Smooth muscle cell (in vitro differentiated cells): ENCODE results near the gene SHB. TPM values are rescaled to one million over a fixed set of nuclear protein-coding genes. Genes with fewer than 3 reads are reported as not detected.

ENCODE experiments used
- DNase-seq: peaks from one replicate; lab custom pipeline; 2025; ENCODE audit not compliant: unreplicated experiment; lab: John Stamatoyannopoulos, UW
- H2AFZ ChIP-seq: fragments of 200-600 bp; sonication (generic); 2 replicates; pipeline ENCODE4 v1.6.0; 2016; ENCODE audit warnings: antibody characterized with exemption, low read depth, mild to moderate bottlenecking
- H3F3A ChIP-seq: fragments of 200-600 bp; sonication (generic); 2 replicates; pipeline ENCODE4 v1.6.0; 2017; ENCODE audit warnings: antibody characterized with exemption, low read depth
- H3K27ac ChIP-seq: fragments of 200-600 bp; sonication (generic); 2 replicates; pipeline ENCODE4 v1.5.1; 2016; ENCODE audit warnings: low read depth, mild to moderate bottlenecking
- H3K27me3 ChIP-seq: fragments of 200-600 bp; sonication (generic); 2 replicates; pipeline ENCODE4 v1.6.1; 2016; ENCODE audit warnings: low read depth, mild to moderate bottlenecking
- H3K36me3 ChIP-seq: fragments of 200-600 bp; sonication (generic); 2 replicates; pipeline ENCODE4 v1.5.1; 2016; ENCODE audit warnings: low read depth
- H3K4me1 ChIP-seq: fragments of 200-600 bp; sonication (generic); 2 replicates; pipeline ENCODE4 v1.5.1; 2016; ENCODE audit warnings: low read depth
- H3K4me2 ChIP-seq: fragments of 200-600 bp; sonication (generic); 2 replicates; pipeline ENCODE4 v1.6.0; 2016; ENCODE audit warnings: mild to moderate bottlenecking
- H3K4me3 ChIP-seq: fragments of 200-600 bp; sonication (generic); 2 replicates; pipeline ENCODE4 v1.5.1; 2016; ENCODE audit warnings: mild to moderate bottlenecking
- H3K79me2 ChIP-seq: fragments of 200-600 bp; sonication (generic); 2 replicates; pipeline ENCODE4 v1.6.0; 2016; ENCODE audit warnings: low read depth, mild to moderate bottlenecking
- H3K9ac ChIP-seq: fragments of 200-600 bp; sonication (generic); 2 replicates; pipeline ENCODE4 v1.6.0; 2016; ENCODE audit warnings: low read depth
- H3K9me3 ChIP-seq: fragments of 200-600 bp; sonication (generic); replicated peaks from 2 replicates; pipeline ENCODE4 v1.5.1; 2016; ENCODE audit warnings: low read depth
- H4K20me1 ChIP-seq: fragments of 200-600 bp; sonication (generic); 2 replicates; pipeline ENCODE4 v1.6.0; 2016; ENCODE audit warnings: low read depth
- WGBS: methylation state at CpG from one replicate; pipeline ENCODE4 v1.1.7; 2016; ENCODE audit warnings: low lambda C conversion rate; 5-methylcytosine and 5-hydroxymethylcytosine counted together
- polyA plus RNA-seq: library from polyadenylated mRNA; unstranded; fragments of >200 nt; fragmentation: Nextera tagmentation; extraction: Ambion mirVana; gene quantifications from 2 replicates; pipeline ENCODE4 v1.2.1, GENCODE V29; 2016
- total RNA-seq: library from RNA; depleted of rRNA; stranded (reverse); fragments of >200 nt; gene quantifications from 2 replicates; pipeline ENCODE4 v1.2.3, GENCODE V29; 2014
- TF ChIP-seq, protein P1 (sequence below): fragments of 200-600 bp; sonication (generic); IDR thresholded peaks from 2 replicates; pipeline ENCODE4 v1.5.1; 2017; ENCODE audit warnings: borderline replicate concordance, mild to moderate bottlenecking, antibody characterized with exemption; ENCODE audit not compliant: insufficient read depth, poor library complexity, severe bottlenecking

Gene SHB
- total and polyA plus RNA-seq, 2 experiments from 2014 or later, result 16.4 to 32.4 TPM

DNA sequence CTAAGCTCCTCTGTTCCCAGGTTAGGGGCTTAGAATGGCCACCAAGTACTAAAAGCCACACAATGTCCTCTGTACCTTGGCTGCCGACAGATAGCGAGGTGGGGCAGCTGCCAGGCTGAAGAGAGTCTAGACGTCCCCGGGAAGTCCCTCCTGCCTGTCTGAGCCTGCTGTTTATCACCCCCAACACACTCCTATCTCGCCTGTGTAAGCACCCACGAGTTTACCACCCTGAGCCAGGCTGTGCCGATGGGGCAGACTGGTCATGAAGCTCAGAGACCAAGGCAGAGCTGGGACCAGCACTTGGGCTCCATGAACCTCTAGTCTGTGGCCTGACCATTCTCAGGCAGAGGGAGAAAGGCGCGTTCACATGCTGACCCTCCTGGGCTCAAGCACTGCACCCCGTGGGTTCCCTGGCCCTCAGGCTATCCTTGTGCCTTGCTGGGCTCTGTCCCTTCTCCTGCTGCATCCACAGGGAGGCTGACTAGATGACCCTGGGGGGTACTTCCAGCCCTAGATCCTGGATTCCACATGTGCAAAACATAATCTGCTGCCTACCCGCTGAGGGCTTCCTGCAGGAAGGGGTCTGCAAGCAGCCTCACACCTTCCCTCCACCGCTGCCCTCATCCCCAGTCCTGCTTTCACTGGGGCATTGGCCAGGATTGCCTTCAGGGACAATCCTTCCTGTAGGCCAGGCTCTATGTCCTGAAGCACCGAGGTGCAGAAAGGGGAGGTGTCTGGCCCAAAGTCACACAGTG lies 146.5 kb downstream of the SHB start:
- H3K36me3 ChIP-seq, result no peaks in the 10 kb centered on the region
- WGBS, result 44% methylated on average over 13 of the region's 13 CpGs
- H2AFZ ChIP-seq, result no peak overlapping the region

DNA sequence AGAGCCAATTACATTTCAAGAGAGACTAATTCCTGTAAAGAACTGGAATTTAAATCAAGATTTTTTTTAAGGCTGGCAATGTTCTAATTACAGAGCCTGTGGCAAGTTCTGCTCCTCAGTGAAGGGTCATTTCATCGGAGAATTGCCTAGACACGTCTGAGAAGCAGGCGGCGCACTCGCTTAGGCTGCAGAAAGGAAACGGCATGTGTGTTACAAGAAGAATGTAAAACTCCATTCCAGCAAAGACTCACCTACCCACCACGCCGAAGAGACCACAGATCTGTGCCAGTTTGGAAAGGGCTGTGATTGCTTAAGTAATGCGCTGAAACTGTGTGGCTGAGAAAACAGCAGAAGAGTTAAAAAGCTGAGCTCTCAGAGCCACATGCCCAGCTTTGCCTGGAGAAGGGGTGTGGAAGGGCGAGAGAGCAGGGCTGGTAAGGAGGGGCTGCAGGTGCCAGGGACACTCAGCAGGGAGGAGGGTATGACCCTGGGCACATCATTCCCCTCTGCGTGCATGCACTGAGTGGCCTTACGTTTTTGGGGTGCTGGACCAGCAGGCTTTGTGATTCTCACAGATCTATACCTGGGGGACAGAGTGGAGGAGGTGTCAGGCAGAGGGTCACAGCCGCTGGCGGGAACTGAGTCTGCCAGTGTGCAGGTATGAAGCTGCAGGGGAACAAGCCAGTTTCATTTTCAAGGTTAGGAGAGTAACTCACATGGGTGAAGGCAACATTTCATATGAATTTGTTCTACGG lies 147.3 kb downstream of the SHB start:
- Histone ChIP-seq H3K9me3 (no peaks in the 10 kb centered on the region), H3K4me2 (peak overlapping the region; percentile 15), H3K4me1 (peaks cover 43% of the 10 kb centered on the region), H3K4me3 (no peak overlapping the region), H3K36me3 (peaks cover 3% of the 10 kb centered on the region), H3F3A (no peaks in the 10 kb centered on the region), H4K20me1 (peaks cover 9% of the 10 kb centered on the region), H2AFZ (no peak overlapping the region), H3K9ac (peak overlapping the region; percentile 13), H3K79me2 (peaks cover 9% of the 10 kb centered on the region), H3K27ac (peak overlapping the region; percentile 57), H3K27me3 (no peaks in the 10 kb centered on the region)
- DNase-seq, result no peak
- TF ChIP-seq, protein P1, sequence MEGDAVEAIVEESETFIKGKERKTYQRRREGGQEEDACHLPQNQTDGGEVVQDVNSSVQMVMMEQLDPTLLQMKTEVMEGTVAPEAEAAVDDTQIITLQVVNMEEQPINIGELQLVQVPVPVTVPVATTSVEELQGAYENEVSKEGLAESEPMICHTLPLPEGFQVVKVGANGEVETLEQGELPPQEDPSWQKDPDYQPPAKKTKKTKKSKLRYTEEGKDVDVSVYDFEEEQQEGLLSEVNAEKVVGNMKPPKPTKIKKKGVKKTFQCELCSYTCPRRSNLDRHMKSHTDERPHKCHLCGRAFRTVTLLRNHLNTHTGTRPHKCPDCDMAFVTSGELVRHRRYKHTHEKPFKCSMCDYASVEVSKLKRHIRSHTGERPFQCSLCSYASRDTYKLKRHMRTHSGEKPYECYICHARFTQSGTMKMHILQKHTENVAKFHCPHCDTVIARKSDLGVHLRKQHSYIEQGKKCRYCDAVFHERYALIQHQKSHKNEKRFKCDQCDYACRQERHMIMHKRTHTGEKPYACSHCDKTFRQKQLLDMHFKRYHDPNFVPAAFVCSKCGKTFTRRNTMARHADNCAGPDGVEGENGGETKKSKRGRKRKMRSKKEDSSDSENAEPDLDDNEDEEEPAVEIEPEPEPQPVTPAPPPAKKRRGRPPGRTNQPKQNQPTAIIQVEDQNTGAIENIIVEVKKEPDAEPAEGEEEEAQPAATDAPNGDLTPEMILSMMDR, result peak; percentile 7
- 77% methylated on average over 15 of the region's 15 CpGs for WGBS

More for the DNA sequence above, 146.5 kb downstream of the SHB start:
- Histone ChIP-seq H4K20me1 (peaks cover 12% of the 10 kb centered on the region), H3K4me3 (no peak overlapping the region), H3K79me2 (peaks cover 17% of the 10 kb centered on the region), H3K27ac (peak overlapping the region; percentile 57), H3K4me1 (peaks cover 43% of the 10 kb centered on the region), H3K4me2 (peak overlapping the region; percentile 43), H3K9ac (peak overlapping the region; percentile 6), H3K9me3 (no peaks in the 10 kb centered on the region), H3F3A (no peaks in the 10 kb centered on the region), H3K27me3 (no peaks in the 10 kb centered on the region)
- no peak for DNase-seq
- TF ChIP-seq, protein P1, result no peak

DNA sequence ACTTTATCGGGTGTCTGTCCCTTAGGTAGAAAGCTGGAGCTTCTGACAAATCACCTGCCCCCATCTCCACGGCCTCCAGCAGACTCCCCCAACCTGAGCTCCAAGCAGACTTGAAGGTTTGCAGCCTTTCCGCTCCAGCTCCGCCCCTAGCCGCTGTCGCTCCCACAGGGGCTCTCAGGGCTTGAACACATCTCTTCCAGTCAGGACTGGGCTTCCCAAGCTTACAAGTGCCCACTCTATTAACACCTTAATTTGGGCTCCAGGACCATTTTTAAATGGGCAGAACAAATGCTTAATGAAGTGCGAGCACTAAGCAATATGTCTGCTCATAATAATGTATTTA lies 147.9 kb downstream of the SHB start:
- TF ChIP-seq, protein P1, result no peak
- Histone ChIP-seq H3K9me3 (no peaks in the 10 kb centered on the region), H3K27me3 (no peaks in the 10 kb centered on the region), H3K36me3 (peaks cover 3% of the 10 kb centered on the region), H3K27ac (peak overlapping the region; percentile 57), H3K9ac (no peak overlapping the region), H3F3A (no peaks in the 10 kb centered on the region), H3K4me3 (no peak overlapping the region), H3K4me2 (peak overlapping the region; percentile 14), H3K79me2 (peaks cover 3% of the 10 kb centered on the region), H3K4me1 (peaks cover 37% of the 10 kb centered on the region), H2AFZ (no peak overlapping the region), H4K20me1 (peaks cover 4% of the 10 kb centered on the region)
- no peak for DNase-seq
- WGBS, result 93% methylated on average over 7 of the region's 7 CpGs
